HG03139 (cell line): ENCODE measurements around the gene ENTREP3.
"Not testable (repeated sequence)": the region's sequence is repeated elsewhere in the genome, so short reads cannot be mapped to it uniquely, and the experiment has no call there.

Source experiments
- ATAC-seq: cut with Tn5 transposase; IDR thresholded peaks from one replicate; pipeline ENCODE4 v1.9.1; 2021; ENCODE audit not compliant: unreplicated experiment

Gene ENTREP3

GRCh38 chr1:155226188-155226909 lies 28.9 kb downstream of the ENTREP3 start:
- ATAC-seq: no peak

- not testable (repeated sequence) for ATAC-seq
These were observed 29.9 kb downstream of the ENTREP3 start for GRCh38 chr1:155225404-155225759.

- no peak for ATAC-seq
These were observed 32.2 kb downstream of the ENTREP3 start for GRCh38 chr1:155223047-155223446.

GRCh38 chr1:155220211-155220965 lies 34.9 kb downstream of the ENTREP3 start:
- not testable (repeated sequence) for ATAC-seq

GRCh38 chr1:155219592-155220031 lies 35.7 kb downstream of the ENTREP3 start:
- no peak for ATAC-seq

GRCh38 chr1:155218854-155219591 lies 36.3 kb downstream of the ENTREP3 start:
- ATAC-seq: no peak

GRCh38 chr1:155214702-155215101 lies 40.6 kb downstream of the ENTREP3 start:
- not testable (repeated sequence) for ATAC-seq

- not testable (repeated sequence) for ATAC-seq
These were observed 43.2 kb downstream of the ENTREP3 start for GRCh38 chr1:155212051-155212440.

- not testable (repeated sequence) for ATAC-seq
These were observed 43.8 kb downstream of the ENTREP3 start for GRCh38 chr1:155211381-155212050.

GRCh38 chr1:155210314-155211104 lies 44.8 kb downstream of the ENTREP3 start:
- ATAC-seq: no peak

- no peak for ATAC-seq
These were observed 46.0 kb downstream of the ENTREP3 start for GRCh38 chr1:155209312-155209721.

GRCh38 chr1:155208541-155209311 lies 46.6 kb downstream of the ENTREP3 start, which contains the start of gene MTX1:
Gene MTX1 (plus strand): TSS chr1:155208695. CDS start chr1:155208805, 110 bp downstream.
- ATAC-seq: peak; percentile 70

- ATAC-seq: no peak
These were observed 47.3 kb downstream of the ENTREP3 start, which contains the start of gene THBS3 for GRCh38 chr1:155207806-155208540. Gene THBS3 (minus strand): TSS chr1:155207897. CDS start chr1:155207876, 21 bp downstream.

- no peak for ATAC-seq
These were observed 48.1 kb downstream of the ENTREP3 start for GRCh38 chr1:155206891-155207805.

GRCh38 chr1:155205969-155206593 lies 49.2 kb downstream of the ENTREP3 start:
- ATAC-seq: no peak

GRCh38 chr1:155205035-155205434 lies 50.2 kb downstream of the ENTREP3 start:
- ATAC-seq: no peak
